BE2C (cell line): ENCODE measurements around the gene RHBDL3.
"Not testable (repeated sequence)": the region's sequence is repeated elsewhere in the genome, so short reads cannot be mapped to it uniquely, and the experiment has no call there.

ENCODE experiments used
- DNase-seq: peaks from one replicate; pipeline ENCODE4 v3.0.0-alpha.2; 2020
- H3K27me3 ChIP-seq: fragments of 250-450 bp; sonication (Bioruptor Pico); 2 replicates; pipeline ENCODE4 v1.5.1; 2020; ENCODE audit warnings: mild to moderate bottlenecking
- H3K36me3 ChIP-seq: fragments of 250-450 bp; sonication (Bioruptor Pico); 2 replicates; pipeline ENCODE4 v1.5.1; 2020; ENCODE audit warnings: mild to moderate bottlenecking
- H3K4me1 ChIP-seq: fragments of 250-450 bp; sonication (Bioruptor Pico); 2 replicates; pipeline ENCODE4 v1.5.1; 2020
- H3K4me3 ChIP-seq: 2 replicates; pipeline ENCODE4 v1.5.1; 2011; ENCODE audit warnings: low read depth, low read length
- H3K9me3 ChIP-seq: fragments of 250-450 bp; sonication (Bioruptor Pico); 2 replicates; pipeline ENCODE4 v1.5.1; 2020
- TF ChIP-seq, protein P1 (sequence below): IDR thresholded peaks from 2 replicates; pipeline ENCODE4 v1.5.1; 2012; ENCODE audit warnings: mild to moderate bottlenecking, low read depth, low read length

RHBDL3 gene

DNA sequence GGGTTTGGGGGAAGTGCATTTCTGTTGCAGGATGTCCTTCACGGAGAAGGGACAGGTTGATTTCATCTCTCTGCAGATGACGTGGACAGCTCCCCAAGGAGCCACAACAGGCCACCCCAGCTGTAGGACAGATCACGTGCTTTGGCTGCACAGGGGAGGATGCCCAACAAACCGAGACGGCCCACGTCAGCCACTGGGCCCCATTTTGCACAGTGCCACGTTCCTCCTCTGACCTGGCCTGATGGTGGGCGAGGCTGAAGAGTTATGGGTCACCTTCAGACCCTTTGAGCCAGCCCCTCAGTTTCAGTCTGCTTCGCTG lies 9.0 kb upstream of the RHBDL3 start:
- H3K4me1 ChIP-seq, result no peaks in the 10 kb centered on the region
- H3K9me3 ChIP-seq, result no peaks in the 10 kb centered on the region
- TF ChIP-seq, protein P1, sequence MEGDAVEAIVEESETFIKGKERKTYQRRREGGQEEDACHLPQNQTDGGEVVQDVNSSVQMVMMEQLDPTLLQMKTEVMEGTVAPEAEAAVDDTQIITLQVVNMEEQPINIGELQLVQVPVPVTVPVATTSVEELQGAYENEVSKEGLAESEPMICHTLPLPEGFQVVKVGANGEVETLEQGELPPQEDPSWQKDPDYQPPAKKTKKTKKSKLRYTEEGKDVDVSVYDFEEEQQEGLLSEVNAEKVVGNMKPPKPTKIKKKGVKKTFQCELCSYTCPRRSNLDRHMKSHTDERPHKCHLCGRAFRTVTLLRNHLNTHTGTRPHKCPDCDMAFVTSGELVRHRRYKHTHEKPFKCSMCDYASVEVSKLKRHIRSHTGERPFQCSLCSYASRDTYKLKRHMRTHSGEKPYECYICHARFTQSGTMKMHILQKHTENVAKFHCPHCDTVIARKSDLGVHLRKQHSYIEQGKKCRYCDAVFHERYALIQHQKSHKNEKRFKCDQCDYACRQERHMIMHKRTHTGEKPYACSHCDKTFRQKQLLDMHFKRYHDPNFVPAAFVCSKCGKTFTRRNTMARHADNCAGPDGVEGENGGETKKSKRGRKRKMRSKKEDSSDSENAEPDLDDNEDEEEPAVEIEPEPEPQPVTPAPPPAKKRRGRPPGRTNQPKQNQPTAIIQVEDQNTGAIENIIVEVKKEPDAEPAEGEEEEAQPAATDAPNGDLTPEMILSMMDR, result no peak
- H3K4me3 ChIP-seq, result no peak overlapping the region
- no peak for DNase-seq
- H3K36me3 ChIP-seq, result no peaks in the 10 kb centered on the region
- no peaks in the 10 kb centered on the region for H3K27me3 ChIP-seq

DNA sequence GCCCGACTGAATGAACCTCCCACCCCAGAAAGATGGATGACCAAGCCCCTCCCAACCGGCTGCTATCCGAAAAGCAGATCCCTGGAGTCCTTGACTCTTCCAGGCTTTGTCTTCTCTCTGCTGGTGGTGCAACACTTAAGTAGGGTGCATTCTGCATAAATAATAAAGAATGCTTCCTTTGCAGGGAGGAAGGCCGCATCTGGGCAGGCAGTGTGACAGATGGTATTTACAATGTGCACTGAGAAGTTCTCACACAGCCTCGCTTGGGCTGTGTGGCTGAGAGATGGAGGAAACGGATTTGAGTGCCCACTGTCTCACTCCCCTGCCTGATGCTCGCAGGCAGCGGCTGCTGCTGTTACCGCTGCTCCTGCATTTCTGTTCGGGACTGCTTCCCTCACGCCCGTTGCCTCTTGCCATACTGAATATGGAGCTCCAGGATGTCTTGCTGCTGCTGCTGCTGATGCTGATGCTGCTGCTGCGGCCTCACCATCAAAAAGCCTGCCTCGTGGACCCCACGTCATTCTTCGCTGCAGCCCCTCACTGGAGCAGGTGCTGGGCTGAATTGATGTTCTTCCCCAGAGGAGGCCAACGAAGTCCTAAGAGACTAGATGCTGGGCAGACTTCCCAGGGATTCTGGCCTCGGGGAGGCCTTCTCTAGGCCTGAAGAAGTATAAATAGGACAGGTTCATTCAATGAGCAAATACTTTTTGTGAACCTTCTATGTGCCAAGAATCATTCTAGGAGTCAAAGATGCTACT lies 7.1 kb upstream of the RHBDL3 start:
- H3K9me3 ChIP-seq, result no peaks in the 10 kb centered on the region
- no peaks in the 10 kb centered on the region for H3K4me1 ChIP-seq
- TF ChIP-seq, protein P1, result no peak
- no peak for DNase-seq
- no peak overlapping the region for H3K4me3 ChIP-seq
- H3K27me3 ChIP-seq, result no peaks in the 10 kb centered on the region
- H3K36me3 ChIP-seq, result no peaks in the 10 kb centered on the region

DNA sequence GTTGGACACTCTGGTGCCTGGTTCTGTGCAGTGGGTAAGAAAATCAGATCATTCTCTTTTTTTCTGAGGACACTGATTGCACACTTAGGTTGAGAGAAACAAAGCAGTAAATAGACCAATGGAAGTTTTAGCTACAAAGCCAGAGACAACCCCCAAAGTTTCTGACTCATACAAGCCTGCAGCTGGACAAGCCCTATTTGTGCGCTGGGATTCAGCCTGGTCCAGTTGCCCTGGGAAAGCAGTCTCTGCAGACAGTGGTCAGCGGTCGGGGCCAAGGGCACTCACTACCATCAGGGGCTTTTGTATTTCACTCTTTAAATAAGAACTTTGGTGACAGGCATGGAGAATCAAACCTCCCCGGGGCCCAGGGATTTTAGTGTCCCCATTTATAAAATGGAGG lies 6.0 kb upstream of the RHBDL3 start:
- TF ChIP-seq, protein P1, result no peak
- no peaks in the 10 kb centered on the region for H3K36me3 ChIP-seq
- H3K27me3 ChIP-seq, result no peaks in the 10 kb centered on the region
- DNase-seq, result no peak
- no peak overlapping the region for H3K4me3 ChIP-seq
- H3K9me3 ChIP-seq, result no peaks in the 10 kb centered on the region
- H3K4me1 ChIP-seq, result no peaks in the 10 kb centered on the region

DNA sequence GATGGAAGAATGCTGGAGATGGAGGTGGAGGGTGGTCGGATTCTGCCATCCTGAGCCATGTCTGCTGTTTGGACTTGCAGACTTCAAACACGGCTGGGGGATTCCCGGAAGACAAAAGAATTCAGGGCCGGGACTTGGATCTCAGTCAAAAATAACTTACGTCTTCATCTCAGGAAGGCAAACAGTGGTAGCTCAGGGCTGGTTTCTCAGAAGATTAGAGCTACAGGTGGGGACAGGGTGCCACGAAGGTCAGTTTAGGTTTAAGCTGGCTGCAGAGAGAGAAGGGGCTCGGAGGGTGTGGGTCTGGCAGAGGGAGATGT lies 4.3 kb upstream of the RHBDL3 start:
- Histone ChIP-seq H3K4me1 (no peaks in the 10 kb centered on the region), H3K4me3 (no peak overlapping the region), H3K9me3 (no peaks in the 10 kb centered on the region), H3K27me3 (no peaks in the 10 kb centered on the region), H3K36me3 (no peaks in the 10 kb centered on the region)
- TF ChIP-seq, protein P1, result no peak
- DNase-seq, result no peak

DNA sequence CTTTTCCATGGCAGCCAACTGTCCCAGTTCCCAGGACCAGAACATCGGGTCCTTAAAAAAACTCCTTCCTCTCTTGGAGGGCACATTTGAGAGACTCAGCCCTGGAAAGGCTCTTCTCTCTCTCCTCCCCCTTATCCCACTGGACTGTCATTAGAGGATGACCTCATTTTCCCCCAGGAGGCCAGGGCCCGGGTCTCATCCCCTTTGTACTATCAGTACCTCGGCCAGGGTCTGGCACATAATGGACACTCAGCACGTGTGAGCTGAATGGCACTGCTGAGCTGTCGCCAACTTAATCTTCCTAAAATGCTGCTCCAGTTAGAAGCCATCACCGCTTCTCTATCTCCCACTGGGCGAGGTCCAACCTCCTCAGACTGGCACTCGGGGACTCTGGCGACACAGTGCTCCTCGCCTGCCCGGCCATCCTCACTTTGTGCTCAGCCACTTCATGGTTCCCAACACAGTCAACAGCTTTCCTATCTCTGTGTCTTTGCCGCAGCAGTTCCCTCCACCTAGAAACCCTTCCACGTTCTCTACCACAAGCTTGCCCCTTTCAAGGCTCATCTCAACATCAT lies 3.6 kb upstream of the RHBDL3 start:
- H3K4me3 ChIP-seq, result no peak overlapping the region
- H3K27me3 ChIP-seq, result no peaks in the 10 kb centered on the region

DNA sequence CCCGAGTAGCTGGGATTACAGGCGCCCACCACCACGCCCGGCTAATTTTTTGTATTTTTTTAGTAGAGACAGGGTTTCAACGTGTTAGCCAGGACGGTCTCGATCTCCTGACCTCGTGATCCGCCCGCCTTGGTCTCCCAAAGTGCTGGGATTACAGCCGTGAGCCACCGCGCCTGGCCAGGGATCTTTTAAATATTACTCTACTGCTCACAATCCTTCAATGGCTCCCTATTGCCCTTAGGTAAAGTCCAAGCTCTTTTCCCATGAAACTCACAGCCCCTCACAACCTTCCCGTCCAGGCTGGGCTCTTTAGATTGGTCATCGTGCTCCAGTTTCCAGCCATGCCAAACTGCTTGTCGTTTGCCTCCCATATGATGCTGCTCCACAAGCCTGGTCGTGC lies 2.1 kb upstream of the RHBDL3 start:
- not testable (repeated sequence) for H3K27me3 ChIP-seq, H3K4me1 ChIP-seq, H3K9me3 ChIP-seq, DNase-seq, H3K36me3 ChIP-seq, H3K4me3 ChIP-seq

More for the DNA sequence above, 3.6 kb upstream of the RHBDL3 start:
- H3K4me1 ChIP-seq, result no peaks in the 10 kb centered on the region
- H3K36me3 ChIP-seq, result no peaks in the 10 kb centered on the region
- no peaks in the 10 kb centered on the region for H3K9me3 ChIP-seq
- DNase-seq, result no peak
- TF ChIP-seq, protein P1, result no peak
